Prostate gland (tissue), 2 donors: Measurements from ENCODE around the gene TAS2R10. TPM values are rescaled to one million over a fixed set of nuclear protein-coding genes. Genes with fewer than 3 reads are reported as not detected.

Experiments
- DNase-seq: peaks from one replicate; pipeline ENCODE4 v3.0.0-alpha.2; 2019; ENCODE audit warnings: low spot score
- H3K27ac ChIP-seq, 2 donors: fragments of 200-600 bp; sonication (generic); 2 replicates each; pipeline ENCODE4 v1.5.1; 2017 to 2019
- H3K27me3 ChIP-seq: fragments of 200-600 bp; sonication (generic); replicated peaks from 2 replicates; pipeline ENCODE4 v1.5.1; 2019; ENCODE audit not compliant: insufficient read depth
- H3K36me3 ChIP-seq, 2 donors: fragments of 200-600 bp; sonication (generic); 1 replicate in 1 of 2; 2 replicates in 1 of 2; pipeline versions ENCODE4 v1.5.1 to v1.8.1; 2017 to 2019
- H3K4me1 ChIP-seq: fragments of 200-600 bp; sonication (generic); replicated peaks from 2 replicates; pipeline ENCODE4 v1.5.1; 2019
- H3K4me3 ChIP-seq, 2 donors: fragments of 200-600 bp; sonication (generic); 2 replicates each; pipeline ENCODE4 v1.5.1; 2017 to 2019
- H3K9me3 ChIP-seq: fragments of 200-600 bp; sonication (generic); 2 replicates; pipeline ENCODE4 v1.5.1; 2017
- CTCF ChIP-seq, 4 experiments: fragments of 200-600 bp in 2 of 4; fragments of 450-650 bp in 2 of 4; sonication (generic) in 2 of 4; IDR thresholded peaks; 1 replicate in 3 of 4; 2 replicates in 1 of 4; pipeline ENCODE4 v1.5.1; 2016 to 2019; ENCODE audit warnings: antibody characterized with exemption in 4 of 4, mild to moderate bottlenecking in 2 of 4, moderate library complexity in 2 of 4
- POLR2A ChIP-seq: fragments of 450-650 bp; IDR thresholded peaks from one replicate; pipeline ENCODE4 v1.6.1; 2016; ENCODE audit warnings: antibody characterized with exemption, mild to moderate bottlenecking
- POLR2AphosphoS5 ChIP-seq: sonication (generic); formaldehyde crosslinking; IDR thresholded peaks from one replicate; pipeline ENCODE4 v1.6.1; 2017; ENCODE audit warnings: antibody characterized with exemption
- WGBS: methylation state at CpG from one replicate; pipeline ENCODE4 v1.1.5; 2018; 5-methylcytosine and 5-hydroxymethylcytosine counted together
- intact Hi-C: fragments of 100-400 bp; cut with DNase I; formaldehyde crosslinking; loops from one replicate; pipeline ENCODE4 v1.14.2; 2022
- small RNA-seq, 2 donors: library from RNA; depleted of rRNA; stranded (forward); fragments of <200 nt; gene quantifications; one replicate each; pipeline ENCODE3, GENCODE V24; 2016
- total RNA-seq, 2 donors: library from RNA; depleted of rRNA; stranded (reverse); fragments of >200 nt; gene quantifications; one replicate each; pipeline ENCODE4 v1.1.0, GENCODE V29; 2016

Gene TAS2R10
- total RNA-seq, 2 donors from 2014 or later, result 0.41 TPM; not detected in 1

GRCh38 chr12:10783252-10783651, 42.9 kb downstream of the TAS2R10 start:
- DNase-seq, result no peak
- Histone ChIP-seq H3K4me3 (no peak overlapping the region), H3K4me1 (no peaks in the 10 kb centered on the region), H3K27me3 (no peaks in the 10 kb centered on the region), H3K36me3 (no peaks in the 10 kb centered on the region), H3K27ac (no peak overlapping the region), H3K9me3 (no peaks in the 10 kb centered on the region)
- intact Hi-C loops, result no loop called here
- 33% methylated on average over 5 of the region's 5 CpGs for WGBS
- TF ChIP-seq POLR2A (no peak), POLR2AphosphoS5 (no peak), CTCF (IDR thresholded peaks at IDR 0.05) (no peak)

GRCh38 chr12:10779103-10779502, 47.1 kb downstream of the TAS2R10 start:
- no peak overlapping the region for H3K27ac ChIP-seq
- TF ChIP-seq CTCF (IDR thresholded peaks at IDR 0.05), result no peak
- no peak for TF ChIP-seq POLR2A
- intact Hi-C loops, result no loop called here
- H3K9me3 ChIP-seq, result no peaks in the 10 kb centered on the region
- DNase-seq, result no peak
- H3K4me1 ChIP-seq, result no peaks in the 10 kb centered on the region
- no peaks in the 10 kb centered on the region for H3K27me3 ChIP-seq
- H3K36me3 ChIP-seq, result no peaks in the 10 kb centered on the region
- H3K4me3 ChIP-seq, result no peak overlapping the region
- WGBS, result 90% methylated on average over 2 of the region's 2 CpGs

Small RNA genes lying within 50 kb of the gene (small RNA-seq; reads per million reads assigned to genes)
- 0 to 0.09 reads per million in 2 donors for gene PRR4

Other genes starting within 250 kb of the TAS2R10 start
- 10 to 100 TPM; 24.2 to 24.8 TPM for gene MAGOHB, start 212.7 kb downstream of the TAS2R10 start, total RNA-seq
- 10 to 100 TPM in 1 of 2 donors, 1 to 10 TPM in 1; 9.5 to 39.7 TPM for gene STYK1, start 152.3 kb downstream of the TAS2R10 start, total RNA-seq
- 100 to 1,000 TPM; 197 to 358 TPM for gene YBX3, start 103.0 kb downstream of the TAS2R10 start, total RNA-seq
- gene TAS2R7, start 23.7 kb downstream of the TAS2R10 start, total RNA-seq, result not detected
- not detected for gene TAS2R8, start 19.1 kb downstream of the TAS2R10 start, total RNA-seq
- not detected for gene TAS2R9, start 16.2 kb downstream of the TAS2R10 start, total RNA-seq
- gene PRR4, start 23.1 kb upstream of the TAS2R10 start, total RNA-seq, result 10 to 100 TPM in 1 of 2 donors, 1 to 10 TPM in 1; 7.9 to 66.9 TPM
- gene PRH1, start 57.9 kb upstream of the TAS2R10 start, total RNA-seq, result 10 to 100 TPM in 1 of 2 donors, 1 to 10 TPM in 1; 5.3 to 64.4 TPM
- 1 to 10 TPM; 1.1 to 1.4 TPM for gene TAS2R13, start 83.2 kb upstream of the TAS2R10 start, total RNA-seq
- 1 to 10 TPM in 1 of 2 donors, not detected in 1; 1.8 TPM for gene PRH2, start 102.9 kb upstream of the TAS2R10 start, total RNA-seq
- 1 to 10 TPM; 2.1 to 3.7 TPM for gene TAS2R14, start 112.9 kb upstream of the TAS2R10 start, total RNA-seq
- gene TAS2R50, start 160.6 kb upstream of the TAS2R10 start, total RNA-seq, result 1 to 10 TPM in 1 of 2 donors, not detected in 1; 2.7 TPM
- gene TAS2R20, start 171.9 kb upstream of the TAS2R10 start, total RNA-seq, result 1 to 10 TPM; 1.2 to 3.6 TPM
- 1 to 10 TPM; 1.2 to 6.1 TPM for gene TAS2R19, start 196.3 kb upstream of the TAS2R10 start, total RNA-seq
- 1 to 10 TPM in 1 of 2 donors, under 1 TPM in 1; 0.59 to 5.1 TPM for gene TAS2R31, start 205.0 kb upstream of the TAS2R10 start, total RNA-seq
- 1 to 10 TPM; 1.9 to 2.0 TPM for gene TAS2R46, start 235.9 kb upstream of the TAS2R10 start, total RNA-seq